Activated T-helper 1 cell treated with anti-CD3 and anti-CD28 coated beads, Interleukin-12 subunit alpha, Interleukin-12 subunit beta, Interleukin-2, Interleukin-4 antibody, amounts not matched to agents 30 ng/mL and 10 ng/mL and 1 ng/mL, durations not matched to agents 14 hours and 24 hours and 36 hours (primary cell): ENCODE data around the gene AUNIP. TPM values are rescaled to one million over a fixed set of nuclear protein-coding genes. Genes with fewer than 3 reads are reported as not detected.
A peak's percentile ranks its signal among the peaks of the same experiment; 100 is the strongest.

Source experiments
- DNase-seq: peaks from one replicate; pipeline ENCODE4 v3.0.0; 2021; ENCODE audit warnings: low spot score
- H3K27ac Mint-ChIP-seq: one replicate; pipeline ENCODE4 v1.8.0; 2021; ENCODE audit warnings: mild to moderate bottlenecking, mixed read lengths
- H3K27me3 Mint-ChIP-seq: one replicate; pipeline ENCODE4 v1.8.0; 2022; ENCODE audit warnings: mild to moderate bottlenecking, moderate library complexity, mixed read lengths; ENCODE audit not compliant: insufficient read depth
- H3K36me3 Mint-ChIP-seq: one replicate; pipeline ENCODE4 v1.8.0; 2021; ENCODE audit warnings: low read depth, mixed read lengths
- H3K4me1 Mint-ChIP-seq: one replicate; pipeline ENCODE4 v1.8.0; 2021; ENCODE audit warnings: low read depth, mixed read lengths
- H3K4me3 Mint-ChIP-seq: one replicate; pipeline ENCODE4 v1.8.0; 2021; ENCODE audit warnings: mild to moderate bottlenecking, moderate library complexity, mixed read lengths
- H3K9me3 Mint-ChIP-seq: one replicate; pipeline ENCODE4 v1.8.0; 2021; ENCODE audit warnings: mixed read lengths
- intact Hi-C: fragments of 100-400 bp; cut with micrococcal nuclease; formaldehyde crosslinking; loops from one replicate; pipeline ENCODE4 v1.15.1; 2024
- total RNA-seq: library from RNA; stranded (reverse); gene quantifications from 2 replicates; pipeline ENCODE4 v1.2.3, GENCODE V29; 2022

The AUNIP gene
- total RNA-seq, 1 donor from 2014 or later: 10.2 TPM

- Mint-ChIP-seq H3K4me3 (no peak overlapping the region), H3K27me3 (no peaks in the 10 kb centered on the region), H3K4me1 (peaks cover 60% of the 10 kb centered on the region), H3K36me3 (peaks cover 35% of the 10 kb centered on the region), H3K27ac (peak overlapping the region; percentile 12), H3K9me3 (no peaks in the 10 kb centered on the region)
- DNase-seq: no peak
- intact Hi-C loops: no loop called here
These were observed 39.2 kb upstream of the AUNIP start for GRCh38 chr1:25898223-25899015.

DNA sequence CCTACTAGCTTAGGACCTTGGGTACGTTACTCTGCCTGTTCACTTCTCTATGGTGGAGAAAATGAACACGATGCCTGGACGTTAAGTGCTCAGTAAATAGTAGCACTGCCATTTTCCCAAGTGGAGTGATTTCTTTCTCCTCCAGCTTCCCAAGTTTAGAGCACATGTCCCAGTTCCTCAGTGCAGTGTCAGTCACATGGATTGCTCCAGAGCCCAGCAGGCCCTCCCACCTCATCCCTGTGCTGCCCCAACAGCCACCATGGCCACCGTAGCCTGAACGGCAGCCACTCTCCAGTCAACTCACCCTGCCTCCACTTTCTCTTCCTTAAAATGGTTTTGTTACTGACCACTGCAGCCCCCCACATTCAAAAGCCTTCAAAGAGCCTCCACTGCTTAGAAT, 38.5 kb upstream of the AUNIP start:
- H3K9me3 Mint-ChIP-seq: no peaks in the 10 kb centered on the region

DNA sequence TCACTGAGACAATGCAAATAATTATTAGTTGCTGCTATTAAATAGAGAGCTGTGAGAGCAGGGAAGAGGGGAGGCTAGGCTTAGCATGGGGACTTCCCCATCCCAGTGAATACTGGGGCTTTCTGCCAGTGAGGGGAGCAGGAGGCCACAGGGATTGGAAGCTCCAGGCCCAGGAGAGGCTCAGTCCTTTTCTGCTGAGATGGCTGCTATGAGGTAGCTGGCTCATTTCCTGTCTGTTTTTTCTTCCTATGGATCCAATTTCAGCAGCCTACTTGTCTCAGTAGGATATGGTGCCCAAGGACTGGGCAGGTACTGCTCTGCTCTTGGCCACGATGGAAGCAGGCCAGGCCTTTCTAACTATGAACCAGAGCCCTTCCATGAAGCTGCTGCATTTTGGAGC, 37.0 kb upstream of the AUNIP start:
- Mint-ChIP-seq H3K27ac (peak overlapping the region; percentile 40), H3K27me3 (no peaks in the 10 kb centered on the region), H3K4me1 (peaks cover 42% of the 10 kb centered on the region), H3K9me3 (no peaks in the 10 kb centered on the region), H3K36me3 (peaks cover 24% of the 10 kb centered on the region), H3K4me3 (no peak overlapping the region)
- intact Hi-C loops: no loop called here
- no peak for DNase-seq

More for the DNA sequence above, 38.5 kb upstream of the AUNIP start:
- intact Hi-C loops: no loop called here
- H3K27ac Mint-ChIP-seq: peak overlapping the region; percentile 12
- no peaks in the 10 kb centered on the region for H3K27me3 Mint-ChIP-seq
- peaks cover 30% of the 10 kb centered on the region for H3K36me3 Mint-ChIP-seq
- DNase-seq: no peak
- H3K4me3 Mint-ChIP-seq: no peak overlapping the region
- peaks cover 53% of the 10 kb centered on the region for H3K4me1 Mint-ChIP-seq

- intact Hi-C loops: loop anchor here (1.0 to 2.0 kb wide), 4 partner anchors 10 to 139 kb away; partner anchors contain the start of gene PAFAH2
- Mint-ChIP-seq H3K27ac (peak overlapping the region; percentile 40), H3K36me3 (peaks cover 16% of the 10 kb centered on the region), H3K27me3 (no peaks in the 10 kb centered on the region), H3K9me3 (no peaks in the 10 kb centered on the region), H3K4me3 (no peak overlapping the region), H3K4me1 (peaks cover 34% of the 10 kb centered on the region)
- peak; percentile 85 for DNase-seq
These were observed 36.2 kb upstream of the AUNIP start for GRCh38 chr1:25895365-25895990.

- Mint-ChIP-seq H3K36me3 (peaks cover 9% of the 10 kb centered on the region), H3K4me1 (peaks cover 13% of the 10 kb centered on the region), H3K27me3 (no peaks in the 10 kb centered on the region), H3K4me3 (no peak overlapping the region), H3K27ac (no peak overlapping the region), H3K9me3 (no peaks in the 10 kb centered on the region)
- DNase-seq: no peak
- intact Hi-C loops: no loop called here
These were observed 33.9 kb upstream of the AUNIP start for GRCh38 chr1:25893116-25893515.

- Mint-ChIP-seq H3K4me3 (no peak overlapping the region), H3K4me1 (peaks cover 12% of the 10 kb centered on the region), H3K36me3 (peaks cover 9% of the 10 kb centered on the region), H3K9me3 (no peaks in the 10 kb centered on the region), H3K27ac (no peak overlapping the region), H3K27me3 (no peaks in the 10 kb centered on the region)
- DNase-seq: no peak
- intact Hi-C loops: no loop called here
These were observed 32.3 kb upstream of the AUNIP start for GRCh38 chr1:25891606-25892005.

DNA sequence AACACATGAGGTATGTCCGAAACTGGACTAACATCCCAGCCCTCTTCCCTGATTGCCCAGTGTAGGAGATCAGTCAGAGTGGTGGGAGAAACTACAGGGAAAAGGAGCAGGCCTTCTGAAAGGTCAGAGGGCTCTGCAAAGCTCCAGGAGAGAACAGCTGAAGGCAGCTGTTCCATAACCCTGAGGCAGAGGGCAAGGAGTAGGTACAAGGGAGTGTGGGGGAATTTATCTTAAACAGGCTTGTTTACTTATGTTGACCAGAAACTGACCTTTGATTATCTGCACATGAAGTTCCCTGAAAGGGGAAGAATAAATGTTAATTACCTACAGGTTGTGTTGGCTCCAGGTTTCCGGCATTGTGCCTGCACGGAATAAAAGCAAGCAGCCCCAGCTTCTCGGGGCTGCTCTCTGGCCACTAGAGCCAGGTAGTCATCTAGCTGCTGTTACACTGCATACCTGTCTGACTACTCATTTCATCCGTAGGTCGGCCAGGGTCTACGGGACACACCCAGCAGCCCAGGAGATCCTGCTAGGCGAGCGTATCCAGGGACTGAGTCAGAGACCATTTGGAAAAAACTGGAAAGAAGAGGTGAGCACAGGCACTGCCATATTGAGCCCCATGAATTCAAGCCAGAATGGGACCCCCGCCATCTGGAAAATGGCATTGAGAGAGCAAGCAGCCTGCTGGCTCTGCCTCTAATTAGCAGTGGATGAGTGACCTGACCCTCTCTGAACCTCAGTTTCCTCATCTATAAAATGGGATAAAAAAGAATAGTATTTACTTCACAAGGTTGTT, 31.2 kb upstream of the AUNIP start:
- peaks cover 6% of the 10 kb centered on the region for H3K36me3 Mint-ChIP-seq
- no peak overlapping the region for H3K4me3 Mint-ChIP-seq

GRCh38 chr1:25889470-25889869, 30.2 kb upstream of the AUNIP start:
- Mint-ChIP-seq H3K27me3 (no peaks in the 10 kb centered on the region), H3K4me3 (no peak overlapping the region), H3K36me3 (peaks cover 6% of the 10 kb centered on the region), H3K27ac (no peak overlapping the region), H3K9me3 (no peaks in the 10 kb centered on the region), H3K4me1 (no peaks in the 10 kb centered on the region)
- intact Hi-C loops: no loop called here
- DNase-seq: no peak

More for the DNA sequence above, 31.2 kb upstream of the AUNIP start:
- no peak for DNase-seq
- intact Hi-C loops: no loop called here
- Mint-ChIP-seq H3K27ac (no peak overlapping the region), H3K9me3 (no peaks in the 10 kb centered on the region), H3K27me3 (no peaks in the 10 kb centered on the region), H3K4me1 (peaks cover 4% of the 10 kb centered on the region)

- Mint-ChIP-seq H3K4me1 (no peaks in the 10 kb centered on the region), H3K9me3 (no peaks in the 10 kb centered on the region), H3K4me3 (no peak overlapping the region), H3K27me3 (no peaks in the 10 kb centered on the region), H3K27ac (no peak overlapping the region), H3K36me3 (peaks cover 4% of the 10 kb centered on the region)
- no peak for DNase-seq
- intact Hi-C loops: no loop called here
These were observed 29.2 kb upstream of the AUNIP start for GRCh38 chr1:25888426-25888987.

- intact Hi-C loops: no loop called here
- Mint-ChIP-seq H3K36me3 (peaks cover 2% of the 10 kb centered on the region), H3K9me3 (no peaks in the 10 kb centered on the region), H3K4me3 (no peak overlapping the region), H3K27ac (no peak overlapping the region), H3K4me1 (no peaks in the 10 kb centered on the region), H3K27me3 (no peaks in the 10 kb centered on the region)
- no peak for DNase-seq
These were observed 26.3 kb upstream of the AUNIP start for GRCh38 chr1:25885602-25886001.

- H3K4me3 Mint-ChIP-seq: no peak overlapping the region
- intact Hi-C loops: no loop called here
- H3K36me3 Mint-ChIP-seq: no peaks in the 10 kb centered on the region
- no peaks in the 10 kb centered on the region for H3K9me3 Mint-ChIP-seq
- H3K27ac Mint-ChIP-seq: no peak overlapping the region
- peaks cover 11% of the 10 kb centered on the region for H3K27me3 Mint-ChIP-seq
- no peak for DNase-seq
- H3K4me1 Mint-ChIP-seq: no peaks in the 10 kb centered on the region
These were observed 22.0 kb upstream of the AUNIP start for GRCh38 chr1:25881266-25881665.

- H3K4me1 Mint-ChIP-seq: no peaks in the 10 kb centered on the region
- H3K9me3 Mint-ChIP-seq: no peaks in the 10 kb centered on the region
- peaks cover 13% of the 10 kb centered on the region for H3K27me3 Mint-ChIP-seq
- H3K27ac Mint-ChIP-seq: no peak overlapping the region
- no peaks in the 10 kb centered on the region for H3K36me3 Mint-ChIP-seq
- H3K4me3 Mint-ChIP-seq: no peak overlapping the region
- intact Hi-C loops: no loop called here
- no peak for DNase-seq
These were observed 21.3 kb upstream of the AUNIP start for GRCh38 chr1:25880518-25880917.
